Thyroid gland (tissue), 4 donors: ENCODE data around the gene F13A1. TPM values are rescaled to one million over a fixed set of nuclear protein-coding genes. Genes with fewer than 3 reads are reported as not detected.

Experiments used
- DNase-seq, 2 donors: peaks; one replicate each; pipeline ENCODE4 v3.0.0-alpha.2; 2019
- H3K27ac ChIP-seq, 3 donors: fragments of 200-600 bp; sonication (generic); 1 replicate in 2 of 3; 2 replicates in 1 of 3; pipeline ENCODE4 v1.5.1; 2016 to 2019; ENCODE audit warnings: mild to moderate bottlenecking in 1 of 3, moderate library complexity in 1 of 3
- H3K27me3 ChIP-seq: fragments of 200-600 bp; sonication (generic); one replicate; pipeline ENCODE4 v1.5.1; 2019
- H3K36me3 ChIP-seq, 2 donors: fragments of 200-600 bp; sonication (generic); one replicate each; pipeline ENCODE4 v1.5.1; 2016 to 2019
- H3K4me1 ChIP-seq, 2 donors: fragments of 200-600 bp; sonication (generic); one replicate each; pipeline ENCODE4 v1.5.1; 2017 to 2019
- H3K4me3 ChIP-seq, 3 donors: fragments of 200-600 bp; sonication (generic); replicated peaks in 1 of 3; 1 replicate in 2 of 3; 2 replicates in 1 of 3; pipeline ENCODE4 v1.5.1; 2016; ENCODE audit warnings: mild to moderate bottlenecking in 1 of 3
- H3K9me3 ChIP-seq: fragments of 200-600 bp; sonication (generic); one replicate; pipeline ENCODE4 v1.5.1; 2017
- POLR2A ChIP-seq, 2 donors: fragments of 450-650 bp; IDR thresholded peaks; one replicate each; pipeline ENCODE4 v1.6.1; 2017; ENCODE audit warnings: antibody characterized with exemption in 2 of 2, mild to moderate bottlenecking in 2 of 2, moderate library complexity in 1 of 2
- WGBS, 2 donors: methylation state at CpG; one replicate each; pipeline ENCODE4 v1.1.5; 2017; 5-methylcytosine and 5-hydroxymethylcytosine counted together
- intact Hi-C: fragments of 100-400 bp; cut with DNase I; formaldehyde crosslinking; loops from one replicate; pipeline ENCODE4 v1.15.1; 2023
- total RNA-seq, 4 donors: library from RNA; depleted of rRNA; stranded (reverse); fragments of >200 nt; gene quantifications; one replicate each; pipeline ENCODE4 v1.2.3, GENCODE V29; 2016
- TF ChIP-seq, protein P1 (sequence below), 6 experiments: fragments of 200-600 bp in 3 of 6; fragments of 450-650 bp in 3 of 6; sonication (generic) in 3 of 6; IDR thresholded peaks; one replicate each; pipeline ENCODE4 v1.5.1; 2016 to 2019; ENCODE audit warnings: antibody characterized with exemption in 6 of 6, mild to moderate bottlenecking in 2 of 6, inconsistent platforms in 1 of 6, moderate library complexity in 1 of 6

Gene F13A1
- total RNA-seq, 4 donors from 2014 or later = 23.7 to 139 (median 54.7) TPM

DNA sequence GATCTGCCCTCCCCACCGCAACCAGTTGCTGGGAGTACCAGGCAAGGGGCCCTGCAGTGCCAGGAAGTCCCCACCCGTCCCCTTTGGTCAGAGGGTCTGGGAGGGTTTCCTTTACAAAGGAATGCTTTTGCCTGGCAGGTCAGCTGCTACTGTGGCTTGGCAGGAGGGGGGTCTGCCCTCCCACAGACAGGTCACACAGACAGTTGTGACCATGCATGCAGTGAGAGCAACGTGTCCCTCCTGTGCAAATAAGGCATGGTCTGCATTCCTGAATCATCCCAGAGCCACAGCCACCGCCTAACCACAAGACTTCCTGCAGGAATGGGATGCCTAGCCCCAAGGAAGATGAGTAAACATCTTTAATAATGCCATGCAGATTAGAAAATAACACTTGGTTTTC lies 439 bp upstream of the F13A1 start:
- H3K9me3 ChIP-seq = no peaks in the 10 kb centered on the region
- intact Hi-C loops = no loop called here
- no peak overlapping the region for H3K4me3 ChIP-seq
- no peak for DNase-seq
- no peak for TF ChIP-seq POLR2A (IDR thresholded peaks at IDR 0.05)
- TF ChIP-seq, protein P1, sequence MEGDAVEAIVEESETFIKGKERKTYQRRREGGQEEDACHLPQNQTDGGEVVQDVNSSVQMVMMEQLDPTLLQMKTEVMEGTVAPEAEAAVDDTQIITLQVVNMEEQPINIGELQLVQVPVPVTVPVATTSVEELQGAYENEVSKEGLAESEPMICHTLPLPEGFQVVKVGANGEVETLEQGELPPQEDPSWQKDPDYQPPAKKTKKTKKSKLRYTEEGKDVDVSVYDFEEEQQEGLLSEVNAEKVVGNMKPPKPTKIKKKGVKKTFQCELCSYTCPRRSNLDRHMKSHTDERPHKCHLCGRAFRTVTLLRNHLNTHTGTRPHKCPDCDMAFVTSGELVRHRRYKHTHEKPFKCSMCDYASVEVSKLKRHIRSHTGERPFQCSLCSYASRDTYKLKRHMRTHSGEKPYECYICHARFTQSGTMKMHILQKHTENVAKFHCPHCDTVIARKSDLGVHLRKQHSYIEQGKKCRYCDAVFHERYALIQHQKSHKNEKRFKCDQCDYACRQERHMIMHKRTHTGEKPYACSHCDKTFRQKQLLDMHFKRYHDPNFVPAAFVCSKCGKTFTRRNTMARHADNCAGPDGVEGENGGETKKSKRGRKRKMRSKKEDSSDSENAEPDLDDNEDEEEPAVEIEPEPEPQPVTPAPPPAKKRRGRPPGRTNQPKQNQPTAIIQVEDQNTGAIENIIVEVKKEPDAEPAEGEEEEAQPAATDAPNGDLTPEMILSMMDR (IDR thresholded peaks at IDR 0.05) = no peak
- no peak overlapping the region for H3K27ac ChIP-seq
- peaks cover 5% of the 10 kb centered on the region for H3K27me3 ChIP-seq
- peaks cover 4 to 9% of the 10 kb centered on the region in 2 donors for H3K4me1 ChIP-seq
- no peaks in the 10 kb centered on the region for H3K36me3 ChIP-seq
- 47 to 64% methylated on average over 4 of the region's 4 CpGs for WGBS, 2 donors

DNA sequence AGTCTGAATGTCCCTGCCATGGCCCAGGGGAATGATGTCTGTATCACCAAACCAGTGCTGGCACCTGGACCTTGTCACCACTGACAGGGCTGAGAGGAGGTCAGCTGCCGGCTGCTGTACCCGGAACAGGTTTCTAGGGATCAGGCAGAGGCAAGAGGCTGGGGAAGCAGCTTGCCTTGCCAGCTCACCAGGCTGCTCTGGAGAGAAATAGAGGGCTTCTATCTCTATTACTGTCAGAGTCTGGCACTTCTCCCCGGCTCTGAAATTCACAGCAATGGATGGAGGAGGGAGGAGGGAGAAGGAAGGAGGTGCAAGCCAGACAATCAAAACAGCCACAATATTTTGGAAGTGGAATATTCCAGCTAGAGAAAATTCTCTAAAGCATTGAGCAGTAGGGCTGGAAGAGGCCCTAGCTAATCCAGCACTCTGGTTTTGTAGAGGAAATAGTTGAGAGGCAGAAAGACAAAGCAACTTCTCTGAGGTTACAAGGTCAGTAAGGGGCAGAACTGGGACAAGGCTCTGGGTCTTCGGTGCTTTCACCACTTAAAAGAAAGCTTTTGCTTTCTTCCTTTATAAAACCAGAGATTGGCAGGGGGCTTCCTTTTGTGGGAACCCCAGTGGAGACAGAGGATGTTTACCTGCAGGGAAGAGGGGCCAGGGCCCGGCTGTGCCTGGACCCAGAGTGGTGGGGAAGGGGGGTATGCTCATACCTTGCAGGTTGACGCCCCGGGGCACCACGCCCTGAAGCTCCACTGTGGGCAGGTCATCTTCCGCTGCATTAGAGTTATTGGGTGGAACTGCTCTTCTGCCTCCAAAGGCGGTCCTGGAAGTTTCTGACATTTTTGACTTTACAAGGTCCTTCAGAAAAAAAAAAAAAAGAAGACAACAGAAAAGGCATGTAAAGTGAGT lies 2.4 kb downstream of the F13A1 start:
- TF ChIP-seq, protein P1 (IDR thresholded peaks at IDR 0.05) = no peak
- no peak for DNase-seq
- intact Hi-C loops = no loop called here
- no peak overlapping the region for H3K4me3 ChIP-seq
- no peak overlapping the region for H3K27ac ChIP-seq
- peaks cover 5% of the 10 kb centered on the region for H3K27me3 ChIP-seq
- H3K9me3 ChIP-seq = no peaks in the 10 kb centered on the region
- 75 to 77% methylated on average over 10 of the region's 10 CpGs for WGBS, 2 donors
- no peaks in the 10 kb centered on the region for H3K36me3 ChIP-seq
- H3K4me1 ChIP-seq = peaks cover 4 to 9% of the 10 kb centered on the region in 2 donors

DNA sequence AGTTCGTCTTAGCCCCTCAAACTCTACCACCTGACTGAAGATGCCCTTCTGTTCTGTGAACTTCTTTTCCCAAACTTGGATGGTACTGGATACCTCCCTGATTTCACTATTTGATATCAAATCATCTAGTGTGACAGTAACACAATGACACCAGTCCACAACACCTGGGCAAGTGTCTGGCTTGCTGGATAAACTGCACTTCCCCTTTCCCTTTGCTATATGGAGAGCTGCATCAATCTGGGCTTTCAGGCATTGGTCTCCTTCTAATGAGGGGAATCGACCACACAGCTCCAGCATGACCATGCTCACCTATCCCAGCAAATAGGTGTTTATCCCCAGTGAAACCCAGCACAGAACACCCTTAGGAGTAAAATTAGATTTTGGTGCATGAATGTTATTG lies 3.1 kb downstream of the F13A1 start:
- Histone ChIP-seq H3K4me1 (peaks cover 4 to 9% of the 10 kb centered on the region in 2 donors), H3K36me3 (no peaks in the 10 kb centered on the region), H3K27me3 (peaks cover 5% of the 10 kb centered on the region), H3K27ac (no peak overlapping the region), H3K4me3 (no peak overlapping the region), H3K9me3 (no peaks in the 10 kb centered on the region)
- 78 to 92% methylated on average over 2 of the region's 2 CpGs for WGBS, 2 donors
- DNase-seq = no peak
- intact Hi-C loops = no loop called here
- no peak for TF ChIP-seq POLR2A (IDR thresholded peaks at IDR 0.05)
- TF ChIP-seq, protein P1 (IDR thresholded peaks at IDR 0.05) = no peak

DNA sequence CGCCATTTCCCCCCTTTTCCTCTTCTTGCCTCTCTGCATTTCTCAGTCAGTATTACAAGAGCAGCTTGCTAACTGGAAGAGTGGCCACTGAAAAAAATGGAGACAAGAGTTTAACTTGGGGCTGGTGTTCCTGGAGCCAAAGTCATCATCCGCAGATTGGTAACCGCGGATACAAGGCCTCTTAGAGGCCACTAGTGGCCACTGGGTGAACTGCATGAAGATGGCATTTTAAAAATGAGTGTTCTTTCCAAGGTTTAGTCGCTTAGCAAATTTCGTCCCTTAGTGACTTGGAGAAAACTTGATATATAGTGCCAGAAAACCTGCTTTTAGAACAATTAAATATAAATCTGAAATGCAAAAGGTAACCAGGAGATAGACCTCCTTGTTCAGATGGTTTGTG lies 4.8 kb downstream of the F13A1 start:
- WGBS, 2 donors = 23 to 32% methylated on average over 6 of the region's 6 CpGs
- Histone ChIP-seq H3K27me3 (peaks cover 1% of the 10 kb centered on the region), H3K36me3 (no peaks in the 10 kb centered on the region), H3K4me1 (peaks cover 4 to 9% of the 10 kb centered on the region in 2 donors), H3K4me3 (no peak overlapping the region), H3K27ac (no peak overlapping the region), H3K9me3 (no peaks in the 10 kb centered on the region)
- intact Hi-C loops = no loop called here
- DNase-seq = peak; percentile 55 to 59
- no peak for TF ChIP-seq POLR2A (IDR thresholded peaks at IDR 0.05)
- TF ChIP-seq, protein P1 (IDR thresholded peaks at IDR 0.05) = peak; percentile 58 to 93 (median 81)

DNA sequence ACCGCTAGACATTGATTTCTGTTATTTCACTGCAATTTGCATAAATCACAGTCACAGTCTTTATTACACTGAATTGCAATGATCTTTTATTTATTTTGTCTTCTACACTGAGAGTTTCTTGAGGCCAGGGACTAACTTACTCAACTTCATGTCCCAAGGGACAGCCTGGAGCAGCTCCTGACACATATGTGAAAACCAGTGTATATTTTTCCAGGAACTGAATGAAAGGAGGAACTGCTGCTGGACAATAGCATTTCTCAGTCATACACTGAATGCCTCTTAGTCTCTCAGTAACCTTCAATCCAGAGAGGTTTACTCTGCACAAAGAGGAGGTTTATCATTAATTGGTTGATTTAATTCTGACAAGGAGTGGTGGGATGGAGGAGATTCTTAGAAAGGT lies 5.9 kb downstream of the F13A1 start:
- DNase-seq = no peak
- Histone ChIP-seq H3K27ac (no peak overlapping the region), H3K27me3 (no peaks in the 10 kb centered on the region), H3K4me3 (no peak overlapping the region), H3K9me3 (no peaks in the 10 kb centered on the region), H3K36me3 (no peaks in the 10 kb centered on the region), H3K4me1 (no peaks in the 10 kb centered on the region)
- 92 to 98% methylated on average over 1 of the region's 1 CpG for WGBS, 2 donors
- intact Hi-C loops = no loop called here
- no peak for TF ChIP-seq POLR2A (IDR thresholded peaks at IDR 0.05)
